HCT116 (cell line): ENCODE data around the gene GLRX3. TPM values are rescaled to one million over a fixed set of nuclear protein-coding genes. Genes with fewer than 3 reads are reported as not detected.

Experiments used
- ATAC-seq: fragments of 200-7000 bp; cut with Tn5 transposase; 2 replicates; pipeline ENCODE4 v1.9.1; 2020; ENCODE audit warnings: mild to moderate bottlenecking, moderate library complexity
- BruUV-seq: library from RNA; stranded (reverse); fragments of 400-500 nt; replicated peaks from 2 replicates; lab custom pipeline; 2021; lab: Mats Ljungman, UMichigan
- CTCF ChIA-PET: fragments of 300-600 bp; sonication (Branson Sonifier 250); formaldehyde crosslinking; loops from one replicate; lab custom pipeline; 2021; ENCODE audit warnings: antibody characterized with exemption; lab: Charles Lee
- POLR2A ChIA-PET: fragments of 300-600, 350-600 bp; sonication (Branson Sonifier 250); formaldehyde crosslinking; loops from one replicate; lab custom pipeline; 2021; ENCODE audit warnings: antibody characterized with exemption; lab: Charles Lee
- RAD21 ChIA-PET, 2 experiments: fragments of 300-600 bp; sonication (Branson Sonifier 250); formaldehyde crosslinking; loops; one replicate each; lab custom pipeline; 2023; ENCODE audit warnings: low total read pairs in 2 of 2; ENCODE audit not compliant: uncharacterized antibody in 2 of 2, unreplicated experiment in 2 of 2, low non-redundant PET in 1 of 2; lab: Charles Lee
- DNase-seq: peaks from one replicate; pipeline ENCODE4 v3.0.0-alpha.2; 2010; ENCODE audit warnings: low read depth, low spot score
- H2AFZ ChIP-seq: fragments of 200-600 bp; shearing (Covaris generic), sonication (generic); 2 replicates; pipeline ENCODE4 v1.6.1; 2017; ENCODE audit warnings: low read depth, mixed run types, mixed read lengths, antibody characterized with exemption, low read length; ENCODE audit not compliant: poor library complexity, severe bottlenecking
- H3K27ac ChIP-seq: 2 replicates; pipeline ENCODE4 v1.5.1; 2012; ENCODE audit warnings: low read depth, low read length
- H3K27me3 ChIP-seq: fragments of 200-600 bp; sonication (generic); 2 replicates; pipeline ENCODE4 v1.6.1; 2016; ENCODE audit warnings: mixed run types, low read length, mixed read lengths; ENCODE audit not compliant: insufficient read depth
- H3K36me3 ChIP-seq, 2 experiments: fragments of 200-500 bp in 1 of 2; fragments of 200-600 bp in 1 of 2; sonication (Bioruptor generic) in 1 of 2; sonication (generic) in 1 of 2; 2 replicates each; pipeline versions ENCODE4 v1.5.1 to v1.6.1; 2014 to 2016; ENCODE audit warnings: low read length in 2 of 2, inconsistent platforms in 1 of 2, mixed read lengths in 1 of 2, mixed run types in 1 of 2; ENCODE audit not compliant: insufficient read depth in 2 of 2, control insufficient read depth in 1 of 2
- H3K4me1 ChIP-seq, 2 experiments: fragments of 200-600 bp in 1 of 2; sonication (generic) in 1 of 2; 2 replicates each; pipeline versions ENCODE4 v1.5.1 to v1.6.1; 2012 to 2017; ENCODE audit warnings: low read length in 2 of 2, inconsistent platforms in 1 of 2, mild to moderate bottlenecking in 1 of 2, mixed read lengths in 1 of 2, mixed run types in 1 of 2, moderate library complexity in 1 of 2; ENCODE audit not compliant: insufficient read depth in 2 of 2, control insufficient read depth in 1 of 2
- H3K4me2 ChIP-seq: fragments of 200-600 bp; sonication (generic); 2 replicates; pipeline ENCODE4 v1.6.1; 2017; ENCODE audit warnings: mixed run types, low read length, mixed read lengths
- H3K4me3 ChIP-seq, 2 experiments: fragments of 200-600 bp in 1 of 2; sonication (generic) in 1 of 2; replicated peaks in 1 of 2; 2 replicates each; pipeline ENCODE4 v1.5.1; 2011 to 2016; ENCODE audit warnings: low read length in 2 of 2, control low read depth in 1 of 2, low read depth in 1 of 2, mild to moderate bottlenecking in 1 of 2, mixed read lengths in 1 of 2, mixed run types in 1 of 2
- H3K79me2 ChIP-seq: fragments of 200-600 bp; sonication (generic); 2 replicates; pipeline ENCODE4 v1.6.1; 2017; ENCODE audit warnings: mild to moderate bottlenecking, mixed run types, low read length, moderate library complexity, mixed read lengths; ENCODE audit not compliant: insufficient read depth
- H3K9ac ChIP-seq: fragments of 200-600 bp; sonication (generic); 2 replicates; pipeline ENCODE4 v1.6.1; 2016; ENCODE audit warnings: low read length, mixed read lengths
- H3K9me2 ChIP-seq: fragments of 200-600 bp; sonication (generic), shearing (Covaris generic); 2 replicates; pipeline ENCODE4 v1.6.1; 2017; ENCODE audit warnings: mixed run types, mild to moderate bottlenecking, moderate library complexity; ENCODE audit not compliant: insufficient read depth
- H3K9me3 ChIP-seq, 2 experiments: fragments of 200-500 bp in 1 of 2; fragments of 200-600 bp in 1 of 2; sonication (Bioruptor generic) in 1 of 2; sonication (generic) in 1 of 2; 2 replicates each; pipeline ENCODE4 v1.6.1; 2014 to 2017; ENCODE audit warnings: low read length in 2 of 2, mixed read lengths in 2 of 2, inconsistent platforms in 1 of 2, low read depth in 1 of 2, mild to moderate bottlenecking in 1 of 2, mixed run types in 1 of 2, moderate library complexity in 1 of 2; ENCODE audit not compliant: control insufficient read depth in 1 of 2, insufficient read depth in 1 of 2
- H4K20me1 ChIP-seq: fragments of 200-600 bp; sonication (generic), shearing (Covaris generic); 2 replicates; pipeline ENCODE4 v1.6.1; 2017; ENCODE audit warnings: mixed run types, mild to moderate bottlenecking, moderate library complexity; ENCODE audit not compliant: insufficient read depth
- ATF3 ChIP-seq: IDR thresholded peaks from 2 replicates; pipeline ENCODE4 v1.6.1; 2012
- EGR1 ChIP-seq: IDR thresholded peaks from 2 replicates; pipeline ENCODE4 v1.6.1; 2012; ENCODE audit warnings: low read depth
- FOSL1 ChIP-seq: IDR thresholded peaks from 2 replicates; pipeline ENCODE4 v1.6.1; 2012; ENCODE audit warnings: low read depth
- JUND ChIP-seq: IDR thresholded peaks from 2 replicates; pipeline ENCODE4 v1.6.1; 2012
- POLR2A ChIP-seq: IDR thresholded peaks from 2 replicates; pipeline ENCODE4 v1.7.0; 2011; ENCODE audit warnings: borderline replicate concordance; ENCODE audit not compliant: insufficient read depth, insufficient read length; ENCODE audit errors: extremely low read depth
- POLR2AphosphoS5 ChIP-seq: IDR thresholded peaks from 2 replicates; pipeline ENCODE4 v1.6.1; 2011; ENCODE audit warnings: mild to moderate bottlenecking, low read depth, low read length, moderate library complexity
- SRF ChIP-seq: IDR thresholded peaks from 2 replicates; pipeline ENCODE4 v1.6.1; 2012; ENCODE audit warnings: low read depth
- TCF7L2 ChIP-seq: IDR thresholded peaks from 2 replicates; pipeline ENCODE4 v1.7.0; 2011; ENCODE audit warnings: borderline replicate concordance, inconsistent platforms; ENCODE audit not compliant: insufficient read depth, insufficient read length; ENCODE audit errors: extremely low read depth
- YY1 ChIP-seq: IDR thresholded peaks from 2 replicates; pipeline ENCODE4 v1.6.1; 2011; ENCODE audit warnings: low read length, low read depth, moderate library complexity, mild to moderate bottlenecking; ENCODE audit not compliant: insufficient replicate concordance; ENCODE audit errors: extremely low read depth
- ZFX ChIP-seq: fragments of 450-650 bp; IDR thresholded peaks from 2 replicates; pipeline ENCODE4 v1.6.1; 2017
- ZNF274 ChIP-seq: fragments of 200-500 bp; sonication (Bioruptor generic); IDR thresholded peaks from 2 replicates; pipeline ENCODE4 v1.6.1; 2014; ENCODE audit warnings: mild to moderate bottlenecking, low read depth, low read length, inconsistent platforms
- intact Hi-C: fragments of 100-400 bp; cut with micrococcal nuclease; formaldehyde crosslinking; loops from 2 replicates; pipeline ENCODE4 v1.10.0; 2022
- total RNA-seq: library from RNA; stranded (reverse); gene quantifications from one replicate; pipeline ENCODE4 v1.2.1, GENCODE V29; 2021; ENCODE audit not compliant: unreplicated experiment
- TF ChIP-seq, protein P1 (sequence below): IDR thresholded peaks from 2 replicates; pipeline ENCODE4 v1.6.1; 2012; ENCODE audit warnings: low read depth

Gene GLRX3
- total RNA-seq, 1 experiment from 2014 or later: 59.1 TPM

GRCh38 chr10:130192276-130192848 lies 56.2 kb downstream of the GLRX3 start:
- BruUV-seq: no TSS peak
- Histone ChIP-seq H3K27ac (no peak overlapping the region), H3K36me3 (no peaks in the 10 kb centered on the region), H4K20me1 (no peaks in the 10 kb centered on the region), H3K27me3 (no peaks in the 10 kb centered on the region), H3K79me2 (no peaks in the 10 kb centered on the region), H3K9me3 (no peaks in the 10 kb centered on the region), H3K9ac (no peak overlapping the region), H3K4me1 (no peaks in the 10 kb centered on the region), H3K4me3 (no peak overlapping the region), H2AFZ (no peak overlapping the region), H3K9me2 (no peaks in the 10 kb centered on the region), H3K4me2 (no peak overlapping the region)
- intact Hi-C loops: no loop called here
- DNase-seq: no peak
- POLR2A ChIA-PET: no interaction called here
- TF ChIP-seq ZFX (no peak), TCF7L2 (no peak), POLR2A (no peak), SRF (no peak), ZNF274 (no peak), EGR1 (no peak), POLR2AphosphoS5 (no peak), ATF3 (no peak), FOSL1 (no peak), YY1 (no peak), JUND (no peak)
- TF ChIP-seq, protein P1, sequence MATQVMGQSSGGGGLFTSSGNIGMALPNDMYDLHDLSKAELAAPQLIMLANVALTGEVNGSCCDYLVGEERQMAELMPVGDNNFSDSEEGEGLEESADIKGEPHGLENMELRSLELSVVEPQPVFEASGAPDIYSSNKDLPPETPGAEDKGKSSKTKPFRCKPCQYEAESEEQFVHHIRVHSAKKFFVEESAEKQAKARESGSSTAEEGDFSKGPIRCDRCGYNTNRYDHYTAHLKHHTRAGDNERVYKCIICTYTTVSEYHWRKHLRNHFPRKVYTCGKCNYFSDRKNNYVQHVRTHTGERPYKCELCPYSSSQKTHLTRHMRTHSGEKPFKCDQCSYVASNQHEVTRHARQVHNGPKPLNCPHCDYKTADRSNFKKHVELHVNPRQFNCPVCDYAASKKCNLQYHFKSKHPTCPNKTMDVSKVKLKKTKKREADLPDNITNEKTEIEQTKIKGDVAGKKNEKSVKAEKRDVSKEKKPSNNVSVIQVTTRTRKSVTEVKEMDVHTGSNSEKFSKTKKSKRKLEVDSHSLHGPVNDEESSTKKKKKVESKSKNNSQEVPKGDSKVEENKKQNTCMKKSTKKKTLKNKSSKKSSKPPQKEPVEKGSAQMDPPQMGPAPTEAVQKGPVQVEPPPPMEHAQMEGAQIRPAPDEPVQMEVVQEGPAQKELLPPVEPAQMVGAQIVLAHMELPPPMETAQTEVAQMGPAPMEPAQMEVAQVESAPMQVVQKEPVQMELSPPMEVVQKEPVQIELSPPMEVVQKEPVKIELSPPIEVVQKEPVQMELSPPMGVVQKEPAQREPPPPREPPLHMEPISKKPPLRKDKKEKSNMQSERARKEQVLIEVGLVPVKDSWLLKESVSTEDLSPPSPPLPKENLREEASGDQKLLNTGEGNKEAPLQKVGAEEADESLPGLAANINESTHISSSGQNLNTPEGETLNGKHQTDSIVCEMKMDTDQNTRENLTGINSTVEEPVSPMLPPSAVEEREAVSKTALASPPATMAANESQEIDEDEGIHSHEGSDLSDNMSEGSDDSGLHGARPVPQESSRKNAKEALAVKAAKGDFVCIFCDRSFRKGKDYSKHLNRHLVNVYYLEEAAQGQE: no peak
- ATAC-seq: no peak
- CTCF ChIA-PET: no interaction called here
- RAD21 ChIA-PET: no interaction called here
